Cerebellar nuclear complex (tissue), 1 donor: Measurements from ENCODE around the gene ZBTB7B.

Source experiments
- DNase-seq, 2 experiments: peaks; one replicate each; lab custom pipeline; 2025; lab: John Stamatoyannopoulos, UW

Gene ZBTB7B

GRCh38 chr1:155061381-155062150, 59.0 kb downstream of the ZBTB7B start:
- DNase-seq: peak in 1 of 2 experiments; percentile 28

- DNase-seq: no peak
These were observed 59.6 kb downstream of the ZBTB7B start for GRCh38 chr1:155062151-155062686.

- no peak for DNase-seq
These were observed 60.3 kb downstream of the ZBTB7B start for GRCh38 chr1:155062702-155063411.

- no peak for DNase-seq
These were observed 61.0 kb downstream of the ZBTB7B start, which contains the start of gene EFNA4 for GRCh38 chr1:155063550-155064110. Gene EFNA4 (plus strand): TSS chr1:155063740. CDS start chr1:155063824, 84 bp downstream.

DNA sequence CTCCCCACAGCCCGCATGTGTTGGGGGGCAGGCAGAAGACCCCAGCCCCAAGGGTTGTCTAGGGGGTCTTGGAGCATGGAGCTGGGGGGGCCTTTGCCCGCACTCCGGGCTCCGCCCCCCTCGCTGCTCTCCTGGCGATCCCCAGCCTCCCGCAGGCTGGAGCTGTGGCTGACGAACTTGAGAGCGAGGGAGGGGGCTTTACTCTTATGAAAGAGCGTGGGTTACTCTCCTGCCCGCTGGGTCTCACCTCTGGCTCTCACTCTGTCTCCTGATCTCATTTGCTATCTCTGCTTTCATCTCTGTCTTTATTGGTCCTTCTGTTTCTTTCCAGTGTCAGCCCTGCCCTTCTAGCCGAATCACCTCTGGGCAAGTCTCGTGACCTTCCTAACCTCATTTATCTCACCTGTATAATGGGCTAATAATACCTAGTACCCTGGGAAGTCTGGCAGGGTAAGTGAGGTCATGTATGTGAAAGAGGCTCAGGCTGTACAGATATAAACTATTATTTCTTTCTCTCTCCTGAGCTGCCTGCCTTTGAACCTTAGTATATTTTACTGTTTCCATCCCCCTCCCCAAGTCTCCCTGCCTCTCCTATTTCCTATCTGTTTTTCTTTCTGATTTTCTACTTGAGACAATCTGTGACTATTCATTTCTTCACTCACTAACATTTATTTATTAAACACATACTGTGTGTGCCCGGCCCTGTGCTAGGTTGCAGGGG, 61.7 kb downstream of the ZBTB7B start:
- no peak for DNase-seq

- no peak for DNase-seq
These were observed 62.3 kb downstream of the ZBTB7B start for GRCh38 chr1:155064832-155065429.

- DNase-seq: no peak
These were observed 64.2 kb downstream of the ZBTB7B start for GRCh38 chr1:155066777-155067176.
